ENCODE data around the gene OR6K3.

OR6K3 gene

DNA sequence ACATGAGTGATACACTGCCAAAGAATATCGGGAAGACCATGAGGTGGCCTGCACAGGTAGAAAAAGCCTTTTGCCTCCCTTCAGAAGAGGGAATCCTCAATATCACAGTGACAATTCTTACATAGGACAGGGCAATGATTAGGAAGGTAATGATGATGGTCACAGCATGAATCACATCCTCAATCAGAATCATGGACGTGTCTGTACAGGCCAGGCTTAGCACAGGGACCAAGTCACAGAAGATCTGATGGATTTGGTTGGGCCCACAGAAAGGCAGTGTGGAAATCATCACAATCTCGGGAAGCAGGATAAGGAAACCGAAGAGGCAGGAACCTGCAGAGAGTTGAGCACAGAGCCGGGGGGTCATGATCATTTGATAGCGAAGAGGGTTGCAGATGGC, 3.2 kb downstream of the OR6K3 start:
- Histone ChIP-seq H3K36me3 (no peaks in the 10 kb centered on the region), H3K27ac (no peak overlapping the region), H3K4me3 (no peak overlapping the region), H3K9me3 (no peaks in the 10 kb centered on the region), H3K27me3 (no peaks in the 10 kb centered on the region), H3K4me1 (no peaks in the 10 kb centered on the region)
- intact Hi-C loops (cut with DNase I; ENCODE audit: low total_unique reads), result no loop called here
- no peak for DNase-seq
- TF ChIP-seq CTCF (IDR thresholded peaks at IDR 0.05), result no peak

DNA sequence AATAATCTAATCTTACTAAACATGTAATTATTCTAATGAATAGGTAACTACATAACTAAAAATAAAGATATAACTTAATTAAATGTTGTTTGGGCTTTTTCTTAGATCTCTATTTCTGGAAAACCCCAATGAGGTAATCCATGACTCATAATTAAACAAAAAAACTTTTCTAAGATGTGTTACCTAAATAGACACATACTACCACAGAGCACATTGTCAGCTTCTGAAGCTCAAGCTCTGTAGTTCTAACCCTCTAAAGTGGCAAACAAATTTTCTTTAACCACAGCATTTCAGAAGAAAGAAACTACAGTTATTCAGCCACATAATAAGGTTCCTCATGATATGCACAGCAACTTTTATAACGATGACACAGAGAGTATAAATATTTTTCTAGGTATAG, 4.2 kb downstream of the OR6K3 start:
- TF ChIP-seq CTCF (IDR thresholded peaks at IDR 0.05), result no peak
- no peaks in the 10 kb centered on the region for H3K4me1 ChIP-seq
- H3K36me3 ChIP-seq, result no peaks in the 10 kb centered on the region
- no peaks in the 10 kb centered on the region for H3K9me3 ChIP-seq
- H3K27ac ChIP-seq, result no peak overlapping the region
- no peak for DNase-seq
- no peak overlapping the region for H3K4me3 ChIP-seq
- intact Hi-C loops (cut with DNase I; ENCODE audit: low total_unique reads), result no loop called here
- H3K27me3 ChIP-seq, result no peaks in the 10 kb centered on the region

DNA sequence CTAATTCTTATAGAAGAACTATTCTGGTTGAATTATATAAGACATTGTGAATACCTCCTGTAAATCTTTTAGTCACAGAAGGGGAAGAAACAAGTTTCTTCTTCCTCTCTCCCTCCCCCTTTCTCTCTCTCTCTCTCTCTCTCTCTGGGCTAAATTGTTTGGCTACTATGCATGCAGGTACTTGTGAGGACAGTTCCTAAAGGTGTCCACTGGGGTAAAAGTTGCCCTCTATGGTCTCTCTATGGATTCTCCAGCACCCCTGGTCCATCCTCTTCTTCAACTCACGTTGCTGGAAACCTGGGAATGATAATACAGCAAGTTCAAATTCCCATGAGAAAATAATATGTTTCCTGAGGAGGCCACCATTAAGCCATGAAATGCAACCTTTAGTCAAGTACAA, 5.8 kb downstream of the OR6K3 start:
- H3K9me3 ChIP-seq, result no peaks in the 10 kb centered on the region
- no peak for TF ChIP-seq CTCF (IDR thresholded peaks at IDR 0.05)
- no peak overlapping the region for H3K4me3 ChIP-seq
- H3K36me3 ChIP-seq, result no peaks in the 10 kb centered on the region
- no peak overlapping the region for H3K27ac ChIP-seq
- intact Hi-C loops (cut with DNase I; ENCODE audit: low total_unique reads), result no loop called here
- H3K27me3 ChIP-seq, result no peaks in the 10 kb centered on the region
- no peak for DNase-seq
- H3K4me1 ChIP-seq, result no peaks in the 10 kb centered on the region

DNA sequence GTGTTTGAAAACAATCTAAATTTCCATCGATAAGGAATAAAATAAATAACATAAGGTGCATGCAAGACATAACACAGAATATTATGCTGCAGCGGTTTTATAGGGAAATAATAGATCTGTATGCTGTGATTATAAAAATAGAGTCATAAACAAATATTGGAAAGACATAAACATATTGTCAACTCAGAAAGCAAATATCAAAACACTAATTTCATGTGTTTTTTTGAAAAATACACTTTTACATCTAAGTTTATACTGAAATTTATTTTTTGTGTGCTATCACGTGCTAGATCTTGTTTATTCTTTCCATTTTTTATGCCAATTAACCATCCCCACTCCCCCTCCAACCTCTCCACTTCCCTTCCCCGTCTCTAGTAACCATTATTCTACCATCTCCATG, 9.4 kb downstream of the OR6K3 start:
- H3K36me3 ChIP-seq, result no peaks in the 10 kb centered on the region
- H3K4me1 ChIP-seq, result no peaks in the 10 kb centered on the region
- H3K4me3 ChIP-seq, result no peak overlapping the region
- DNase-seq, result no peak
- intact Hi-C loops (cut with DNase I; ENCODE audit: low total_unique reads), result no loop called here
- TF ChIP-seq CTCF (IDR thresholded peaks at IDR 0.05), result no peak
- H3K27ac ChIP-seq, result no peak overlapping the region
- H3K27me3 ChIP-seq, result no peaks in the 10 kb centered on the region
- H3K9me3 ChIP-seq, result no peaks in the 10 kb centered on the region

DNA sequence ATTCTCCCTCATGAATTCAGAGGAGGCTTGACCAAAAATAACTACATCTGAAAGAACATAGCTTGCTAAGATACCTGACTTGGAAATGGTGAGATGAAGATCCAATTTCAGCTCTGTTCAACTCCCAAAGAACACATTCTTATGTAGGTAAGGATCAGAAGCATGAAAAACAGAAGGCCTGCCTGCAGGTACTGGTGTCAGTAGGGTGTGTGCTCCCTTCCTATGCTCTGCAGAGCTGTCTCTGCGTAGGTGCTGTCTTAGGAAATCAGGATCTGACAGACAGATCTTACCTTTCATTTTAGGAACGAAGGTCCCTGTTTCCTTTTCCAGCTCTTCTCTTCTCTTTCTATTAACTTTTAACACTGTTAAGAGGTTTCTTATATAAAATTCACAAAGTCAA, 14.4 kb downstream of the OR6K3 start:
- no peak for TF ChIP-seq CTCF (IDR thresholded peaks at IDR 0.05)
- intact Hi-C loops (cut with DNase I; ENCODE audit: low total_unique reads), result no loop called here
- no peaks in the 10 kb centered on the region for H3K4me1 ChIP-seq

GRCh38 chr1:158700552-158700951, 20.0 kb downstream of the OR6K3 start, which contains the start of gene OR6K2:
OR6K2 (minus strand) TSS chr1:158700652; CDS start chr1:158700652, 0 bp downstream.
- no peaks in the 10 kb centered on the region for H3K27me3 ChIP-seq
- intact Hi-C loops (cut with DNase I; ENCODE audit: low total_unique reads), result no loop called here

More for the DNA sequence above, 14.4 kb downstream of the OR6K3 start:
- Histone ChIP-seq H3K4me3 (no peak overlapping the region), H3K36me3 (no peaks in the 10 kb centered on the region), H3K27ac (no peak overlapping the region), H3K27me3 (no peaks in the 10 kb centered on the region), H3K9me3 (no peaks in the 10 kb centered on the region)
- no peak for DNase-seq

More at GRCh38 chr1:158700552-158700951, 20.0 kb downstream of the OR6K3 start, which contains the start of gene OR6K2:
- Histone ChIP-seq H3K27ac (no peak within 1 kb of the TSS), H3K36me3 (no peaks in the 10 kb centered on the region), H3K9me3 (no peaks in the 10 kb centered on the region), H3K4me1 (no peaks in the 10 kb centered on the region), H3K4me3 (no peak within 1 kb of the TSS)
- no peak for TF ChIP-seq CTCF (IDR thresholded peaks at IDR 0.05)
- DNase-seq, result no peak
